GM12864 (cell line): Measurements from ENCODE around the gene SAMD9.
A peak's percentile ranks its signal among the peaks of the same experiment; 100 is the strongest.
"Not testable (repeated sequence)": the region's sequence is repeated elsewhere in the genome, so short reads cannot be mapped to it uniquely, and the experiment has no call there.

Experiments used
- DNase-seq: peaks from one replicate; pipeline ENCODE4 v3.0.0-alpha.2; 2011; ENCODE audit warnings: low read depth
- H3K4me3 ChIP-seq: 2 replicates; pipeline ENCODE4 v1.5.1; 2011; ENCODE audit warnings: mild to moderate bottlenecking, low read depth, low read length, control low read depth
- TF ChIP-seq, protein P1 (sequence below): IDR thresholded peaks from 2 replicates; pipeline ENCODE4 v1.5.1; 2011; ENCODE audit warnings: low read depth, mild to moderate bottlenecking, moderate library complexity, low read length, control low read depth, inconsistent platforms; ENCODE audit errors: missing control alignments

SAMD9 gene

DNA sequence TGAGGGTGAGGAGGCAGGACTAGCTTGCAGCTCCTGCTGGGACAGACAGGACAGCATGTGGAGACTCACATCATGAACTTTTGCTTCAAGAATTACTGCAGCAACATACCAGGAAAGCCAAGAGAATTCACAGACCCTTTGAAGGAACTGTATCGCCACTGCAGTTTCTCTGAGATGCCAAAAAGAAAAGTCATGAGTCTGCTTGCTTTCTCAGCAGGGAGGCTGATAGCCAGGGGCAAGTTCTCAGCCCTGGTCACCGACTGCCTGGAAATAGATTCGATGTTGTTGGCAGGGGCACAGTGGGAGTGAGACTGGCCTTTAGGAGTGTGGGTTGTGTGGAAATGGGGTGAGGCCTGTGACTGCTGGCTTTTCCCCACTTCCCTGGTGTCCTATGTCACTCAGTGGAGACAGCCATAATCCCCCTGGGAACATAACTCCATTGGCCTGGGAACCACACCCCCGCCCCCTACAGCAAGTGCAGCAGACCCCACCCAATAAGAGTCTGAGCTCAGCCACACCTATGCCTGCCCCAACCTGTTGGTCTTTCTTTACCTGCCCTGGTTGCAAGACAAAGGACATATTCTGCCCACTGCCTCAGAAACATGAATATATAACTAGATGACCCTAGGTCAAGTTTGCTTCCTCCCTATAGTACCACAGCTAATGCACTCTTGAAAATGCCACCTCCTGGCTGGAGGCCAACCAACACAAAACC lies 1.6 kb upstream of the SAMD9 start:
- TF ChIP-seq, protein P1, sequence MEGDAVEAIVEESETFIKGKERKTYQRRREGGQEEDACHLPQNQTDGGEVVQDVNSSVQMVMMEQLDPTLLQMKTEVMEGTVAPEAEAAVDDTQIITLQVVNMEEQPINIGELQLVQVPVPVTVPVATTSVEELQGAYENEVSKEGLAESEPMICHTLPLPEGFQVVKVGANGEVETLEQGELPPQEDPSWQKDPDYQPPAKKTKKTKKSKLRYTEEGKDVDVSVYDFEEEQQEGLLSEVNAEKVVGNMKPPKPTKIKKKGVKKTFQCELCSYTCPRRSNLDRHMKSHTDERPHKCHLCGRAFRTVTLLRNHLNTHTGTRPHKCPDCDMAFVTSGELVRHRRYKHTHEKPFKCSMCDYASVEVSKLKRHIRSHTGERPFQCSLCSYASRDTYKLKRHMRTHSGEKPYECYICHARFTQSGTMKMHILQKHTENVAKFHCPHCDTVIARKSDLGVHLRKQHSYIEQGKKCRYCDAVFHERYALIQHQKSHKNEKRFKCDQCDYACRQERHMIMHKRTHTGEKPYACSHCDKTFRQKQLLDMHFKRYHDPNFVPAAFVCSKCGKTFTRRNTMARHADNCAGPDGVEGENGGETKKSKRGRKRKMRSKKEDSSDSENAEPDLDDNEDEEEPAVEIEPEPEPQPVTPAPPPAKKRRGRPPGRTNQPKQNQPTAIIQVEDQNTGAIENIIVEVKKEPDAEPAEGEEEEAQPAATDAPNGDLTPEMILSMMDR, result no peak
- no peak for DNase-seq
- H3K4me3 ChIP-seq, result no peak overlapping the region

DNA sequence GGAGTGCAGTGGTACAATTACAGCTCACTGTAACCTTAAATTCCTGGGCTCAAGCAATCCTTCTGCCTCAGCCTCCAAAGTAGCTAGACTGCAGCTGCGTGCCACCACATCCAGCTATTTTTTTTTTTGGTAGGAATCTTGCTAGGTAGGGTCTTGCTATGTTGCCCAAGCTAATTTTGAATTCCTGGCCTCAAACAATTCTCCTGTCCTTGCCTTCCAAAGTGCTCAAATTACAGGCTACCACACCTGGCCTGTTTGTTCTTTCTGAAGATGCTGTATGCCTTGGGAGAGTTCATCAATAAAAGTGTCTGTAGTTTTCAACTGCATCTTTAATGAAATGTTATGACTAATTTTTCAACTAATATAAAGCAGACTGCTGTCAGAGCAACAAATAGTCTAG lies 452 bp downstream of the SAMD9 start:
- TF ChIP-seq, protein P1, result no peak
- no peak for DNase-seq
- peak overlapping the region; percentile 52 for H3K4me3 ChIP-seq

DNA sequence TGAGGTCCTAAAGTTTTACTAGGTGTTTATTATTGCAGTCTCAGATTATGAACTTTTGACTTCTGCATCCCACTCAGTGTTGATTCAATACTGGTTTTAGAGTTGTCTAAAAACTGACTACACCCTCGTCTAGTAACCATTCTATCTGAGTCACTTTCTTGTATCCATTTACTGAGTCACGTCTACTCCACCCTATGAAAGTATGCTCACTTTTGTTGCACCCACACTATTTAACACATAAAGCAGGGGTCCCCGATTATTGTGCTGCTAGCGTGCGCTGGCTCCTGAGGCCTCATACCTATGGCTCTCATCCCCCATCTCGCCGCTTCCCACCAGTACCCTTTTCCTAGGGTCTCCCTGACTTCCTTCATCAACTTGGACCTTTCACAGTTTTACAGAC lies 2.0 kb downstream of the SAMD9 start:
- no peak overlapping the region for H3K4me3 ChIP-seq
- DNase-seq, result no peak
- TF ChIP-seq, protein P1, result no peak

DNA sequence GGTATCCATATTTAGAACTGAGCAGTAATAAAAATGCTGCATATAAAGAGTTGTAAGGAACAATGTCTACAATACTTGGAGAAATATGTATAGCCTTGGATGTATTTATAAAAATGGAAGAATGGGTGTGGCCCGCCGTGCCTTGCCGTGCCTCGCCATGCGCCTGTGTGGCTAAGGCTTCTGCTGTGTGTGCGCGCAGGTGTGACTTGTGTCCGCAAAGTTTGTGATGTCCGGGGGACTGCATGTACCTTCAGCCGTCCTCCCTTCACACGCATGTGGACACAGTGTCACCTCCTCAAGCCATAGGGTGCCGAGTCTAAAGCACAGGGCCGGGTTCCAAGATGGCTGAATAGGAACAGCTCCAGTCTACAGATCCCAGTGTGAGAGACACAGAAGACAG lies 9.8 kb downstream of the SAMD9 start:
- DNase-seq, result no peak
- no peak overlapping the region for H3K4me3 ChIP-seq
- TF ChIP-seq, protein P1, result no peak

DNA sequence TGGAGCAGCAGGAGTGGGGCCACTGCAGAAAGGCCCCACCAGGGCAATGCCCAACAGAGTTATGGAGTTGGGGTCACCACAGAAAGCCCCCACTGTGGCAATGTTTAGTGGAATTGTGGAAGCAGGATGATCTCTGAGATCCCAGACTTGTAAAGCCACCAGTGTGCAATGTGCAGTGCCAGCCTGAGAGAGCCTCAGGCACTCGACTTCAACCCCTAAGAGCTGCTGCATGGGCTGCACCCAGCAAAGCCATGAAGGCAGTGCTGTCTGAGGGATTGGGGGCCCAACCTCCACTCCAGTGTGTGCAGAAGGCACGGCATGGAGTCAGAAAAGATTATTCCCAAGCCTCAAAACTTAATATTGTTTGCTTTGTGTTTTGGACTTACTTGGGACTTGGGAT lies 20.4 kb downstream of the SAMD9 start:
- TF ChIP-seq, protein P1, result no peak
- no peak for DNase-seq
- H3K4me3 ChIP-seq, result no peak overlapping the region

DNA sequence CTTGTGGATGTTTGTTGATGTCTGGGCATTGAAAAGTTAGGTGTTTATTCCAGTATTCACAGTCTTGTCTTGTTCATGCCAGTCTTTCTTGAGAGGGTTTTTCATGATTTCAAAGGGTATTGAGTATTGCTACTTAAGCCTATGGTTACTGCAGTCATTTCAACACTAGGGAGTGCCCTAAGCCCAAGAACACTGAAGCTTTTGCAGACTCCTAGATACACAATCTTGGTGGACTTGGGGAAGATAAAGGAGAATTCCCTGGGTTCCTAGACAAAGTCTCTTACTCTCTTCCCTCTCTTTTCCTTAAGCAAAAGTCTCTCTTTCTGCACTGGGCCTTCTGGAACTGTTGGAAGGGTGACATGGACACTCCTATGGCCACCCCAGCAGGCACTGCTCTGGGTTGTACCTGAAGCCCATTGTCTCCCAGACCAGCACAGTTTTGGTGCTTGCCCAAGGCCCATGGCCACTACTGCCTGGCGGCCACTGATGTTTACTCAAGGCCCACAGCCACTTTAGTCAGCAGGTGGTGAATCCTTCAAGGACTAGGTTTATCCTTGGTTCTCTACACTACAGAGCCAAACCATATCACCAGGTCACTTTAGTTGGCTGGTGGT lies 24.9 kb downstream of the SAMD9 start:
- TF ChIP-seq, protein P1, result peak; percentile 67
- H3K4me3 ChIP-seq, result no peak overlapping the region
- peak; percentile 24 for DNase-seq

DNA sequence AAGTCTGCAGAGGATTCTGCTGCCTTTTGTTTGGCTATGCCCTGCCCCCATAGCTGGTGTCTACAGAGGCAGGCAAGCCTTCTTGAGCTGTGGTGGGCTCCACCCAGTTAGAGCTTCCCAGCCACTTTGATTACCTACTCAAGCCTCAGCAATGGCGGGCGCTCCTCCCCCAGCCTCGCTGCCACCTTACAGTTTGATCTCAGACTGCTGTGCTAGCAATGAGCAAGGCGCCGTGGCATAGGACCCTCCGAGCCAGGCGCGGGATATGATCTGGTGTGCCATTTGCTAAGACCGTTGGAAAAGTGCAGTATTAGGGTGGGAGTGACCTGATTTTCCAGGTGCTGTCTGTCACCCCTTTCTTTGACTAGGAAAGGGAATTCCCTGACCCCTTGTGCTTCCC lies 44.4 kb downstream of the SAMD9 start:
- H3K4me3 ChIP-seq, DNase-seq: not testable (repeated sequence)
